Osteocyte (in vitro differentiated cells): Measurements from ENCODE around the gene EXOC7. TPM values are rescaled to one million over a fixed set of nuclear protein-coding genes. Genes with fewer than 3 reads are reported as not detected.

Experiments
- DNase-seq: peaks from one replicate; pipeline ENCODE4 v3.0.0; 2021; ENCODE audit warnings: mixed read lengths; ENCODE audit not compliant: unreplicated experiment; ENCODE audit errors: extremely low spot score
- H3K27ac Mint-ChIP-seq: one replicate; pipeline ENCODE4 v1.8.0; 2021; ENCODE audit warnings: mild to moderate bottlenecking, mixed read lengths; ENCODE audit not compliant: unreplicated experiment
- H3K27me3 Mint-ChIP-seq: one replicate; pipeline ENCODE4 v1.8.0; 2021; ENCODE audit warnings: mixed read lengths; ENCODE audit not compliant: unreplicated experiment
- H3K36me3 Mint-ChIP-seq: one replicate; pipeline ENCODE4 v1.8.0; 2021; ENCODE audit warnings: mixed read lengths; ENCODE audit not compliant: unreplicated experiment
- H3K4me1 Mint-ChIP-seq: one replicate; pipeline ENCODE4 v1.8.0; 2021; ENCODE audit warnings: mixed read lengths; ENCODE audit not compliant: unreplicated experiment
- H3K4me3 Mint-ChIP-seq: one replicate; pipeline ENCODE4 v1.8.0; 2021; ENCODE audit warnings: mild to moderate bottlenecking, moderate library complexity, mixed read lengths; ENCODE audit not compliant: unreplicated experiment
- H3K9me3 Mint-ChIP-seq: one replicate; pipeline ENCODE4 v1.8.0; 2021; ENCODE audit warnings: mixed read lengths; ENCODE audit not compliant: unreplicated experiment
- CTCF ChIP-seq: fragments of 200-600 bp; sonication (generic); IDR thresholded peaks from 2 replicates; pipeline ENCODE4 v1.5.0; 2021; ENCODE audit warnings: antibody characterized with exemption, mild to moderate bottlenecking, moderate library complexity
- total RNA-seq: library from RNA; stranded (reverse); gene quantifications from 2 replicates; pipeline ENCODE4 v1.2.1, GENCODE V29; 2021

The EXOC7 gene
- total RNA-seq, 1 donor from 2014 or later, result 158 TPM

GRCh38 chr17:76130473-76130872, 26.9 kb upstream of the EXOC7 start:
- no peak for DNase-seq
- H3K9me3 Mint-ChIP-seq, result no peaks in the 10 kb centered on the region
- no peaks in the 10 kb centered on the region for H3K36me3 Mint-ChIP-seq
- peaks cover 4% of the 10 kb centered on the region for H3K4me1 Mint-ChIP-seq
- no peak overlapping the region for H3K27ac Mint-ChIP-seq
- TF ChIP-seq CTCF, result no peak
- H3K4me3 Mint-ChIP-seq, result no peak overlapping the region
- H3K27me3 Mint-ChIP-seq, result peaks cover 34% of the 10 kb centered on the region

- no peaks in the 10 kb centered on the region for H3K36me3 Mint-ChIP-seq
- H3K27ac Mint-ChIP-seq, result no peak overlapping the region
- H3K27me3 Mint-ChIP-seq, result peaks cover 24% of the 10 kb centered on the region
- TF ChIP-seq CTCF, result no peak
- H3K9me3 Mint-ChIP-seq, result no peaks in the 10 kb centered on the region
- H3K4me3 Mint-ChIP-seq, result no peak overlapping the region
- no peaks in the 10 kb centered on the region for H3K4me1 Mint-ChIP-seq
- DNase-seq, result no peak
Observed at GRCh38 chr17:76125922-76126321, 22.3 kb upstream of the EXOC7 start.

GRCh38 chr17:76125391-76125675, 21.7 kb upstream of the EXOC7 start:
- no peaks in the 10 kb centered on the region for H3K9me3 Mint-ChIP-seq
- no peak overlapping the region for H3K27ac Mint-ChIP-seq
- no peak overlapping the region for H3K4me3 Mint-ChIP-seq
- no peak for TF ChIP-seq CTCF
- peaks cover 19% of the 10 kb centered on the region for H3K27me3 Mint-ChIP-seq
- H3K36me3 Mint-ChIP-seq, result no peaks in the 10 kb centered on the region
- DNase-seq, result no peak
- no peaks in the 10 kb centered on the region for H3K4me1 Mint-ChIP-seq

- Mint-ChIP-seq H3K36me3 (no peaks in the 10 kb centered on the region), H3K9me3 (no peaks in the 10 kb centered on the region), H3K4me1 (no peaks in the 10 kb centered on the region), H3K27ac (no peak overlapping the region), H3K27me3 (peaks cover 19% of the 10 kb centered on the region), H3K4me3 (no peak overlapping the region)
- TF ChIP-seq CTCF, result no peak
- no peak for DNase-seq
Observed at GRCh38 chr17:76124582-76125390, 21.2 kb upstream of the EXOC7 start.

GRCh38 chr17:76123749-76124581, 20.4 kb upstream of the EXOC7 start:
- DNase-seq, result no peak
- Mint-ChIP-seq H3K36me3 (no peaks in the 10 kb centered on the region), H3K9me3 (no peaks in the 10 kb centered on the region), H3K4me1 (no peaks in the 10 kb centered on the region), H3K4me3 (no peak overlapping the region), H3K27ac (no peak overlapping the region), H3K27me3 (peaks cover 25% of the 10 kb centered on the region)
- TF ChIP-seq CTCF, result no peak
